Activated T-cell treated with anti-CD3 and anti-CD28 coated beads for 48 hours (primary cell): ENCODE data around the gene MTAP.

Experiments
- DNase-seq: peaks from one replicate; pipeline ENCODE4 v3.0.0-alpha.2; 2020; ENCODE audit warnings: low read depth

The MTAP gene

GRCh38 chr9:21804791-21805190, 2.4 kb downstream of the MTAP start:
- DNase-seq: no peak

GRCh38 chr9:21806644-21807043, 4.2 kb downstream of the MTAP start:
- no peak for DNase-seq

GRCh38 chr9:21810388-21810787, 8.0 kb downstream of the MTAP start:
- no peak for DNase-seq

- DNase-seq: no peak
Measured at GRCh38 chr9:21810881-21811280, 8.4 kb downstream of the MTAP start.

GRCh38 chr9:21811914-21812313, 9.5 kb downstream of the MTAP start:
- no peak for DNase-seq

GRCh38 chr9:21812415-21812814, 10.0 kb downstream of the MTAP start:
- DNase-seq: no peak

- peak; percentile 53 for DNase-seq
Measured at GRCh38 chr9:21812946-21813568, 10.6 kb downstream of the MTAP start.

GRCh38 chr9:21813575-21814473, 11.4 kb downstream of the MTAP start:
- no peak for DNase-seq

- DNase-seq: no peak
Measured at GRCh38 chr9:21815643-21816042, 13.2 kb downstream of the MTAP start.

- no peak for DNase-seq
Measured at GRCh38 chr9:21817176-21817575, 14.7 kb downstream of the MTAP start.

- DNase-seq: no peak
Measured at GRCh38 chr9:21825637-21826036, 23.2 kb downstream of the MTAP start.

GRCh38 chr9:21828853-21829410, 26.5 kb downstream of the MTAP start:
- no peak for DNase-seq

- no peak for DNase-seq
Measured at GRCh38 chr9:21830589-21830988, 28.2 kb downstream of the MTAP start.

GRCh38 chr9:21831841-21832509, 29.5 kb downstream of the MTAP start:
- DNase-seq: no peak

- no peak for DNase-seq
Measured at GRCh38 chr9:21833090-21833801, 30.8 kb downstream of the MTAP start.

- no peak for DNase-seq
Measured at GRCh38 chr9:21835121-21835520, 32.7 kb downstream of the MTAP start.

- DNase-seq: no peak
Measured at GRCh38 chr9:21836437-21837161, 34.2 kb downstream of the MTAP start.

GRCh38 chr9:21837501-21837900, 35.1 kb downstream of the MTAP start:
- DNase-seq: no peak

- no peak for DNase-seq
Measured at GRCh38 chr9:21840647-21841046, 38.2 kb downstream of the MTAP start.

- DNase-seq: no peak
Measured at GRCh38 chr9:21841133-21841532, 38.7 kb downstream of the MTAP start.

GRCh38 chr9:21848615-21849014, 46.2 kb downstream of the MTAP start:
- no peak for DNase-seq
